ENCODE results near the gene ZBTB43. TPM values are rescaled to one million over a fixed set of nuclear protein-coding genes. Genes with fewer than 3 reads are reported as not detected.
"Not testable (repeated sequence)": the region's sequence is repeated elsewhere in the genome, so short reads cannot be mapped to it uniquely, and the experiment has no call there.

The ZBTB43 gene
- total RNA-seq, 6 donors from 2014 or later = 16.0 to 26.8 (median 19.4) TPM

DNA sequence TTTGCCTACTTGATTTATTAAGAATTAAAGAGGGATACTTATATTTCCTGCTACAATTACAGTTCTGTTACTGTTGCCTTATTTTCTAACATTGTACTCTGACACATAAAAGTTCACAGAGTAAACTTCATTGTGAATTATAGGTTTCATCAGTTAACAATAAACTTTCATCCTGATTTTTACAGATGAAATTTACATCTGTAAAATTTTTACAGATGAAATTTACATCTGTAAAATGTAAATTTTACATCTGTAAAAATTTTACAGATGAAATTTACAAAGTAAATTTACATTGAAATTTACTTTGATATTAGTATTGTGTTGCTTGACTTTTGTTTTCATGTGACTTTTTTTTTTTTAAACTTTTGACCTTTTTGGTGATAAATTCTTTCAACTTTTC lies 9.3 kb downstream of the ZBTB43 start:
- no peak for TF ChIP-seq CTCF (IDR thresholded peaks at IDR 0.05)
- no peak for TF ChIP-seq POLR2AphosphoS5 (IDR thresholded peaks at IDR 0.05)
- no peak for TF ChIP-seq EP300 (IDR thresholded peaks at IDR 0.05)
- no peak for TF ChIP-seq POLR2A (IDR thresholded peaks at IDR 0.05)
- ATAC-seq (ENCODE audit: low FRiP score in 2 of 2) = no peak
- no peak for DNase-seq
- Histone ChIP-seq H3K4me3 (no peak overlapping the region), H3K27me3 (no peaks in the 10 kb centered on the region), H3K4me1 (peaks cover 2 to 10% (median 5%) of the 10 kb centered on the region in 4 donors), H3K27ac (no peak overlapping the region), H3K9me3 (peaks cover 5 to 20% (median 16%) of the 10 kb centered on the region in 4 donors), H3K36me3 (peaks cover 3 to 67% (median 23%) of the 10 kb centered on the region in 4 donors)

GRCh38 chr9:126817615-126818014 lies 12.8 kb downstream of the ZBTB43 start:
- H3K9me3 ChIP-seq = peaks cover 5 to 23% (median 21%) of the 10 kb centered on the region in 4 donors
- peaks cover 4 to 44% (median 9%) of the 10 kb centered on the region in 4 donors for H3K36me3 ChIP-seq
- not testable (repeated sequence) for H3K27me3 ChIP-seq; DNase-seq; ATAC-seq (ENCODE audit: low FRiP score in 2 of 2); H3K4me1 ChIP-seq; H3K27ac ChIP-seq; H3K4me3 ChIP-seq
- 99% methylated on average over 7 of the region's 7 CpGs for WGBS, 2 donors

GRCh38 chr9:126818482-126818881 lies 13.6 kb downstream of the ZBTB43 start:
- 95 to 97% methylated on average over 5 of the region's 5 CpGs for WGBS, 2 donors
- H3K36me3 ChIP-seq = peaks cover 8 to 39% (median 10%) of the 10 kb centered on the region in 4 donors

GRCh38 chr9:126819482-126819881 lies 14.6 kb downstream of the ZBTB43 start:
- WGBS, 2 donors = 79 to 90% methylated on average over 1 of the region's 1 CpG

More at GRCh38 chr9:126818482-126818881, 13.6 kb downstream of the ZBTB43 start:
- H3K4me1 ChIP-seq = no peaks in the 10 kb centered on the region
- no peaks in the 10 kb centered on the region for H3K27me3 ChIP-seq
- TF ChIP-seq POLR2A (IDR thresholded peaks at IDR 0.05) (no peak), CTCF (IDR thresholded peaks at IDR 0.05) (no peak), POLR2AphosphoS5 (IDR thresholded peaks at IDR 0.05) (no peak), EP300 (IDR thresholded peaks at IDR 0.05) (no peak)
- ATAC-seq (ENCODE audit: low FRiP score in 2 of 2) (no peak), DNase-seq (no peak)
- H3K27ac ChIP-seq = no peak overlapping the region
- peaks cover 5 to 23% (median 21%) of the 10 kb centered on the region in 4 donors for H3K9me3 ChIP-seq
- H3K4me3 ChIP-seq = no peak overlapping the region

GRCh38 chr9:126822278-126822677 lies 17.4 kb downstream of the ZBTB43 start:
- DNase-seq = no peak
- Histone ChIP-seq H3K4me1 (no peaks in the 10 kb centered on the region), H3K27me3 (no peaks in the 10 kb centered on the region), H3K4me3 (no peak overlapping the region), H3K27ac (no peak overlapping the region), H3K36me3 (peaks cover 8 to 33% (median 11%) of the 10 kb centered on the region in 4 donors), H3K9me3 (peaks cover 5 to 18% (median 13%) of the 10 kb centered on the region in 4 donors)
- WGBS, 2 donors = 80 to 87% methylated on average over 2 of the region's 2 CpGs
- TF ChIP-seq POLR2AphosphoS5 (IDR thresholded peaks at IDR 0.05) (no peak), POLR2A (IDR thresholded peaks at IDR 0.05) (no peak), CTCF (IDR thresholded peaks at IDR 0.05) (no peak), EP300 (IDR thresholded peaks at IDR 0.05) (no peak)
- no peak for ATAC-seq (ENCODE audit: low FRiP score in 2 of 2)

More at GRCh38 chr9:126819482-126819881, 14.6 kb downstream of the ZBTB43 start:
- no peaks in the 10 kb centered on the region for H3K27me3 ChIP-seq
- TF ChIP-seq POLR2AphosphoS5 (IDR thresholded peaks at IDR 0.05) = no peak
- TF ChIP-seq CTCF (IDR thresholded peaks at IDR 0.05) = no peak
- TF ChIP-seq EP300 (IDR thresholded peaks at IDR 0.05) = no peak
- no peak for TF ChIP-seq POLR2A (IDR thresholded peaks at IDR 0.05)
- no peak overlapping the region for H3K27ac ChIP-seq
- H3K36me3 ChIP-seq = peaks cover 8 to 38% (median 10%) of the 10 kb centered on the region in 4 donors
- H3K9me3 ChIP-seq = peaks cover 5 to 22% (median 18%) of the 10 kb centered on the region in 4 donors
- no peaks in the 10 kb centered on the region for H3K4me1 ChIP-seq
- no peak overlapping the region for H3K4me3 ChIP-seq
- ATAC-seq (ENCODE audit: low FRiP score in 2 of 2) (no peak), DNase-seq (no peak)
